Activated T-helper 2 cell treated with anti-CD3 and anti-CD28 coated beads, Interferon-gamma antibody, Interleukin-2, Interleukin-4, amounts not matched to agents 10 μg/mL and 5 μg/mL and 100 μg/mL, durations not matched to agents 14 hours and 24 hours and 36 hours (primary cell): ENCODE results near the gene AQP2. TPM values are rescaled to one million over a fixed set of nuclear protein-coding genes. Genes with fewer than 3 reads are reported as not detected.
"Not testable (repeated sequence)": the region's sequence is repeated elsewhere in the genome, so short reads cannot be mapped to it uniquely, and the experiment has no call there.

Experiments used
- DNase-seq: peaks from one replicate; pipeline ENCODE4 v3.0.0; 2021; ENCODE audit warnings: low spot score
- H3K27ac Mint-ChIP-seq: one replicate; pipeline ENCODE4 v1.8.0; 2021; ENCODE audit warnings: mixed read lengths
- H3K27me3 Mint-ChIP-seq: one replicate; pipeline ENCODE4 v1.8.0; 2021; ENCODE audit warnings: low read depth, mixed read lengths
- H3K36me3 Mint-ChIP-seq: one replicate; pipeline ENCODE4 v1.8.0; 2021; ENCODE audit warnings: low read depth, mixed read lengths
- H3K4me1 Mint-ChIP-seq: one replicate; pipeline ENCODE4 v1.8.0; 2021; ENCODE audit warnings: low read depth, mixed read lengths
- H3K4me3 Mint-ChIP-seq: one replicate; pipeline ENCODE4 v1.8.0; 2021; ENCODE audit warnings: low read depth, mild to moderate bottlenecking, moderate library complexity, mixed read lengths
- H3K9me3 Mint-ChIP-seq: one replicate; pipeline ENCODE4 v1.8.0; 2021; ENCODE audit warnings: mixed read lengths
- intact Hi-C: fragments of 100-400 bp; cut with micrococcal nuclease; formaldehyde crosslinking; loops from one replicate; pipeline ENCODE4 v1.15.1; 2023
- total RNA-seq: library from RNA; stranded (reverse); gene quantifications from 2 replicates; pipeline ENCODE4 v1.2.3, GENCODE V29; 2022

Gene AQP2
- total RNA-seq, 1 donor from 2014 or later = not detected

GRCh38 chr12:49987625-49988303 lies 37.2 kb downstream of the AQP2 start:
- peaks cover 64% of the 10 kb centered on the region for H3K36me3 Mint-ChIP-seq
- no peak overlapping the region for H3K4me3 Mint-ChIP-seq
- intact Hi-C loops = no loop called here
- H3K4me1 Mint-ChIP-seq = peaks cover 5% of the 10 kb centered on the region
- DNase-seq = no peak
- no peak overlapping the region for H3K27ac Mint-ChIP-seq
- H3K27me3 Mint-ChIP-seq = no peaks in the 10 kb centered on the region
- no peaks in the 10 kb centered on the region for H3K9me3 Mint-ChIP-seq

- intact Hi-C loops, H3K27me3 Mint-ChIP-seq, H3K27ac Mint-ChIP-seq, DNase-seq, H3K4me3 Mint-ChIP-seq, H3K4me1 Mint-ChIP-seq, H3K9me3 Mint-ChIP-seq: not testable (repeated sequence)
- peaks cover 75% of the 10 kb centered on the region for H3K36me3 Mint-ChIP-seq
These were observed 38.9 kb downstream of the AQP2 start for GRCh38 chr12:49989400-49989799.

DNA sequence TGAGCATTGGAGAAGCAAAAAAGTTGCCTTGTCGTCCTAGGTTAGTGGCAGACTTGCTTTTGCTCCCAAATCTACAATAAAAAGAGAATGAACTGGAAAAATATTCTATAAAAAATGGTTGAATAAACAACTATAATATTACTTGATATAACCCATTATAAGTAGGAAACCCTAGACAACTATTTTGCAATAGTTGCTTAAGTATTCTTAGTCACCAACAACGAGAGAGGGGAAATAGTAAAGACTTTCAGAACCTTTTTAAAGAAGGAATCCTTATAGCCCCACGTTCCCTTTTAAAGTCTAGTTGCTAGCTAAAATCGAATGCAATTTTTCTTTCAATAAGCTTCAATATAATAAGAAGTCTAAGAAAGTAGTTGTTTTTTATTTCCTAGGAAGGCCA lies 39.7 kb downstream of the AQP2 start:
- no peak overlapping the region for H3K4me3 Mint-ChIP-seq
- peaks cover 76% of the 10 kb centered on the region for H3K36me3 Mint-ChIP-seq
- no peak overlapping the region for H3K27ac Mint-ChIP-seq
- no peaks in the 10 kb centered on the region for H3K9me3 Mint-ChIP-seq
- peaks cover 6% of the 10 kb centered on the region for H3K4me1 Mint-ChIP-seq
- no peaks in the 10 kb centered on the region for H3K27me3 Mint-ChIP-seq
- no peak for DNase-seq
- intact Hi-C loops = no loop called here

GRCh38 chr12:49998453-49998852 lies 47.9 kb downstream of the AQP2 start:
- intact Hi-C loops = no loop called here
- no peaks in the 10 kb centered on the region for H3K4me1 Mint-ChIP-seq
- H3K36me3 Mint-ChIP-seq = peaks cover 74% of the 10 kb centered on the region
- H3K9me3 Mint-ChIP-seq = no peaks in the 10 kb centered on the region
- DNase-seq = no peak
- no peak overlapping the region for H3K27ac Mint-ChIP-seq
- no peak overlapping the region for H3K4me3 Mint-ChIP-seq
- no peaks in the 10 kb centered on the region for H3K27me3 Mint-ChIP-seq

- Mint-ChIP-seq H3K27me3 (no peaks in the 10 kb centered on the region), H3K36me3 (peaks cover 69% of the 10 kb centered on the region), H3K27ac (no peak overlapping the region), H3K4me1 (peaks cover 13% of the 10 kb centered on the region), H3K9me3 (no peaks in the 10 kb centered on the region), H3K4me3 (no peak overlapping the region)
- DNase-seq = no peak
- intact Hi-C loops = no loop called here
These were observed 53.1 kb downstream of the AQP2 start for GRCh38 chr12:50003595-50003994.

DNA sequence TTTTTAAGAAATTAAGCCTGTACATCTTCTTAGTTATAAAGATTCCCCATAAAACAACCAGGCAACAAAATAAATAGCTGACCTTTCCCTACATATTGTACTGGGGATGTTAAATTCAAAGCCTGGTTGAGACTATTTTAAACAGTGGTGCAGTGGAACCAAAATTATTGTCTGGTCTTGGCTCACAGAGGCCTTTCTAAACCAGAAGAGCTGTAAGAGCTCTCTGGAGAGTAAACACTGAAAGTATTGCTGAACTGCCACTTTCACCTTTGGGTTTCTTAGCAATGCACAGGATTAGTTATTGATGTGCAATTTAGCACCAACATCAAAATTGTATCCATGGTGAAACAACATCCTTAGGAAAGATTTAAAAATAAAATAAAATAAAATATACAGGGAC lies 54.2 kb downstream of the AQP2 start:
- DNase-seq = no peak
- H3K9me3 Mint-ChIP-seq = no peaks in the 10 kb centered on the region
- peaks cover 17% of the 10 kb centered on the region for H3K4me1 Mint-ChIP-seq
- H3K4me3 Mint-ChIP-seq = no peak overlapping the region
- intact Hi-C loops = no loop called here
- H3K36me3 Mint-ChIP-seq = peaks cover 62% of the 10 kb centered on the region
- H3K27ac Mint-ChIP-seq = no peak overlapping the region
- H3K27me3 Mint-ChIP-seq = no peaks in the 10 kb centered on the region

GRCh38 chr12:50005175-50005574 lies 54.6 kb downstream of the AQP2 start:
- Mint-ChIP-seq H3K27me3 (no peaks in the 10 kb centered on the region), H3K9me3 (no peaks in the 10 kb centered on the region), H3K36me3 (peaks cover 63% of the 10 kb centered on the region), H3K4me1 (peaks cover 18% of the 10 kb centered on the region), H3K4me3 (no peak overlapping the region), H3K27ac (peak overlapping the region; percentile 5)
- intact Hi-C loops = no loop called here
- DNase-seq = no peak

DNA sequence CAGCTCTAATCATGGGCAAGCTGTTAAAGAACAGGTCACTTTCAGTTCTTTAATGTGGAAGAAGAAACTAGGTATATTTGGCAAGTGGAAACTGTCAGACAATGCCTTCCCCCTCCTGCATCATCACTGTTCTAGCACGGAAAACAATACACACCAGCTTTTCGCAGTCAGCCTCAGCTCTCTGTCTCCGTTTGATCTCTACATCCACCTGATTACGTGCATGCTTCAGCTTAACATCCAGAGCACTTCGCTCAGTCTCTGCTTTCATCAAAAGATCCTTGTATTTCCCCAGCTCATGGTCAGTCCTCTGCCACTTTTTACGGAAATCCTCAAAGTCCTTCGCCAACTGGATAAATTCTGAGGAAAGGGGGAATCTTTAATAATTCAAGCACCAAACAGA lies 55.7 kb downstream of the AQP2 start:
- Mint-ChIP-seq H3K27ac (peak overlapping the region; percentile 5), H3K9me3 (no peaks in the 10 kb centered on the region), H3K4me3 (no peak overlapping the region), H3K4me1 (peaks cover 18% of the 10 kb centered on the region), H3K27me3 (no peaks in the 10 kb centered on the region), H3K36me3 (peaks cover 58% of the 10 kb centered on the region)
- intact Hi-C loops = no loop called here
- no peak for DNase-seq

DNA sequence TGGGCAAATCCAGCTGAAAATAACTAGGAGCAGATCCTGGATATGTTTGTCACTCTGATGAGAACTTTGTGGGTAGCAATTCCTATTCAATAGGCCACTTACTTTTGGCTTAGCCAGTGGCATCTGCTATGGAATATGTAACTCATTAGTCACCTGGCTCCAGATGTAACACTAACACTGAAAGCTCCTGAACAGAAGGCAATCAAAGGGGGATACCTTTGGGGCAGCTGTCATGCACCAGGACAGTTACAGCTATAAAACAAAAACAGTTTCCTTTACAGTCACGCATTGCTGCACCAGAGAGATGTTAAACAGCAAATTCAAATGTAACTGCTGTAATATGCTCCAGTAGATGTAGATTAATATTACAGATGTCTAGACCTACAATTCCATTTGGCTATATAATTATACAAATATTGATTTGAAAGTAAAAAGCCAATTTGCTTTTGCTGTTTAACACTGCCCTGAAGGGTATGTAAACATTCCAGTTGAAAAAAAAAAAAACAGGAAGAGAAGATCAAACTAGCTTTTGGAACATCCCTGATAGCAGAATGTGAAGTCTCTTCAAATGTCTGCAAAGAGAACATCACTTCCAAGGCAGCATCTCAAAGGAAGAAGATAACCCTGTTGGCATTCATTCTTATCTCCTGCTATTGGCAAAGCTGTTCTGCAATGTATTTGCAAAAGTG lies 56.4 kb downstream of the AQP2 start:
- H3K4me1 Mint-ChIP-seq = peaks cover 18% of the 10 kb centered on the region
- no peaks in the 10 kb centered on the region for H3K27me3 Mint-ChIP-seq
- H3K36me3 Mint-ChIP-seq = peaks cover 55% of the 10 kb centered on the region
- no peaks in the 10 kb centered on the region for H3K9me3 Mint-ChIP-seq
- no peak overlapping the region for H3K27ac Mint-ChIP-seq
- intact Hi-C loops = no loop called here
- DNase-seq = no peak
- no peak overlapping the region for H3K4me3 Mint-ChIP-seq

Other genes starting within 250 kb of the AQP2 start
- 36.2 and 38.0 TPM in 2 replicates for gene FMNL3, start 243.3 kb upstream of the AQP2 start, total RNA-seq
- 405 and 431 TPM in 2 replicates for gene TMBIM6, start 209.2 kb upstream of the AQP2 start, total RNA-seq
- gene NCKAP5L, start 122.3 kb upstream of the AQP2 start, total RNA-seq = 5.3 and 5.7 TPM in 2 replicates
- gene BCDIN3D, start 107.6 kb upstream of the AQP2 start, total RNA-seq = 3.8 and 4.2 TPM in 2 replicates
- 0.05 and 0.23 TPM in 2 replicates for gene FAIM2, start 46.8 kb upstream of the AQP2 start, total RNA-seq
- gene AQP5, start 11.1 kb downstream of the AQP2 start, total RNA-seq = not detected in 2 replicates
- gene AQP6, start 22.2 kb downstream of the AQP2 start, total RNA-seq = not detected in 2 replicates
- gene RACGAP1, start 74.8 kb downstream of the AQP2 start, total RNA-seq = 77.8 and 82.8 TPM in 2 replicates
- 20.4 and 20.7 TPM in 2 replicates for gene ASIC1, start 106.9 kb downstream of the AQP2 start, total RNA-seq
- gene SMARCD1, start 134.6 kb downstream of the AQP2 start, total RNA-seq = 71.5 and 76.8 TPM in 2 replicates
- 0.76 and 0.87 TPM in 2 replicates for gene GPD1, start 153.3 kb downstream of the AQP2 start, total RNA-seq
- gene COX14, start 161.5 kb downstream of the AQP2 start, total RNA-seq = 38.1 and 43.5 TPM in 2 replicates
- gene CERS5, start 216.6 kb downstream of the AQP2 start, total RNA-seq = 114 and 115 TPM in 2 replicates